ENCODE results near the gene CYP46A1.

The CYP46A1 gene

DNA sequence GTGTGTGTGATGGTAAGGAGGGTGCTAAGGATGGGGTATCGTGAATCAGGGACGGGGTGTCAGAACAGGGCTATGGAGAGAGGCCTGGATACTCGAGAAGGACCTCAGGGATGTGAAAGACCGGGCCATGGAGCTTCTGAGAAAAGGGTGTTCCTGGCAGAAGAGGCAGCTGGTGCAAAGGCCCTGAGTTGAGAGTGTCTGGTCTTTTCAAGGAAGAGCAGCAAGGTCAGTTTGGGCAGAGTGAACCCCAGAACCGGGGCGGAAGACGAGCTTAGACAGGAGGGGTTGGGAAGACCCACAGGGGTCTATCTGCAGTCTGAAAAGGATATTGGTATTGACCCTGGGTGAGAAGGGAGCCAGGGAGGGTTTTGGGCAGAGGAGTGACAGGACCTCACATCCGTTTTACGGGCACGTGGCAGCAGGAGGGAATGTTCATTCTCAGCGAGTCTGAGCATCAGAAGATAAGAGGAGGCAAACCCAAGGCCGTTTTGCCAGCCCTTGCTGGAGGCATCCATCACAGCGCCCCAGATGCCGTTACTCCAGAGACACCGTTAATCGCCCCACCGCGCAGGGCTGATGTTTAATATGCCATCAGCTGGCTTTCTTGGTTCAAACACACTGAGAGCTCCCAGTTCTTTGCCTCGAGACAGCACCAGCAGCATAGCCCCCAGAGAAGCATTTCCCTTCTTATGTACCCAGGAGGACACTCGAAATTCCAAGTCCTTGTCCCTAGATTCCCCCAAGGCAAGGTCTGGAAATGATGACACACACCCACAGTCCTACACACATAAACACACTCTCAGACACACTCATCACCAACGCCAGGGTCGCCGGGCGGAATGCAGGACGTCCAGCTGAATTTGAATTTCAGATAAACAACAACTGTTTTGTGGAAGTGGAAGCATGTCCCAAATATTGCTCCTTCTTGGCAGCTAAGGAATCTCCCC, 67.7 kb downstream of the CYP46A1 start:
- no peak for DNase-seq (ENCODE audit: low read depth)
- no peak for TF ChIP-seq CTCF (conservative IDR thresholded peaks at IDR 0.05; ENCODE audit: low read depth, low read length)
- H3K4me3 ChIP-seq (ENCODE audit: low read length), result no peak overlapping the region

- DNase-seq (ENCODE audit: low read depth), result no peak
- TF ChIP-seq CTCF (conservative IDR thresholded peaks at IDR 0.05; ENCODE audit: low read depth, low read length), result no peak
- no peak overlapping the region for H3K4me3 ChIP-seq (ENCODE audit: low read length)
These were observed 68.5 kb downstream of the CYP46A1 start for GRCh38 chr14:99752486-99753121.

DNA sequence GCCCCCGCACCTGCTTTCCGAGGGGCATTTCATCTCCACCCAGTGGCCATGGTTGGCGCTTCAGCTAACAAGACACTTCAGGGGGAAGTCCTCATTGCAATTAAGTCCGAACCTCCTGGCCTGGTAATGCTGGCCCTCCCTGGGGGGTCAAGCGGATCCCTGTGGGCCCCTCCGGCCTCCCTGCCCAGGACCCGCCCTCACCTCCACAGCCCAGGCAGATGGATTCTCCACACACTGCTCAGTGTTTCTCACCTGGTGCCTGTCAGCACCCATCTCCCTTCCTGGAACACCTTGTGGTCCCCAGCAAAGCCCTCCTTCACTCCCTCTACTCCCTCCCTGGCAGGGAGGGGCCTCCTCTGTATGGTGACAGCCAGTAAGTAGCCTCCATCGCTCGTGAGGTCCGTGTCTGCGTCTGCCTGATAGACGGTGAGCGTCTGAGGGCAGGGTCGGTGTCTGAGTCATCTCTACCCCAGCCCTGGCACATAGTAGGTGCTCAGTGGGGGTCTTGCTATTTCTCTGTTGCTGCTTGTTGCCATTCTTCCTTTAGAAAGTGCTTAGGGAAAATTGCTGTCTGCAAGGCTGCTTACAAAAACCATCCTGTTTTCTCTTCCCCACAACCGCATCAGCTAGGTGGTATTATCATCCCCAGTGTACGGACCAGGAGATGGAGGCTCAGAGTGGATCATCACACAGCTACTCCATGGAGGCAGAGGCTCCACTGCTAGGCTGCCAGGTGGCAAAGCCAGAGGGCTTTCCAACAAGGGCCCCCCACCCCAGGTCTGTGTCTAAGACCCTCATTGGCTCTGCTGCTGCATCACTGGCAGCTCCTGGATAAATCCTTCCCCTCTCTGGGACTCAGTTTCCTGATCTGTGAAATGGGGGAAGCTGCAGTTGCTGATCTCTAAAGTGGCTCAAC, 69.4 kb downstream of the CYP46A1 start:
- DNase-seq (ENCODE audit: low read depth), result no peak
- TF ChIP-seq CTCF (conservative IDR thresholded peaks at IDR 0.05; ENCODE audit: low read depth, low read length), result peak; percentile 27
- H3K4me3 ChIP-seq (ENCODE audit: low read length), result no peak overlapping the region

DNA sequence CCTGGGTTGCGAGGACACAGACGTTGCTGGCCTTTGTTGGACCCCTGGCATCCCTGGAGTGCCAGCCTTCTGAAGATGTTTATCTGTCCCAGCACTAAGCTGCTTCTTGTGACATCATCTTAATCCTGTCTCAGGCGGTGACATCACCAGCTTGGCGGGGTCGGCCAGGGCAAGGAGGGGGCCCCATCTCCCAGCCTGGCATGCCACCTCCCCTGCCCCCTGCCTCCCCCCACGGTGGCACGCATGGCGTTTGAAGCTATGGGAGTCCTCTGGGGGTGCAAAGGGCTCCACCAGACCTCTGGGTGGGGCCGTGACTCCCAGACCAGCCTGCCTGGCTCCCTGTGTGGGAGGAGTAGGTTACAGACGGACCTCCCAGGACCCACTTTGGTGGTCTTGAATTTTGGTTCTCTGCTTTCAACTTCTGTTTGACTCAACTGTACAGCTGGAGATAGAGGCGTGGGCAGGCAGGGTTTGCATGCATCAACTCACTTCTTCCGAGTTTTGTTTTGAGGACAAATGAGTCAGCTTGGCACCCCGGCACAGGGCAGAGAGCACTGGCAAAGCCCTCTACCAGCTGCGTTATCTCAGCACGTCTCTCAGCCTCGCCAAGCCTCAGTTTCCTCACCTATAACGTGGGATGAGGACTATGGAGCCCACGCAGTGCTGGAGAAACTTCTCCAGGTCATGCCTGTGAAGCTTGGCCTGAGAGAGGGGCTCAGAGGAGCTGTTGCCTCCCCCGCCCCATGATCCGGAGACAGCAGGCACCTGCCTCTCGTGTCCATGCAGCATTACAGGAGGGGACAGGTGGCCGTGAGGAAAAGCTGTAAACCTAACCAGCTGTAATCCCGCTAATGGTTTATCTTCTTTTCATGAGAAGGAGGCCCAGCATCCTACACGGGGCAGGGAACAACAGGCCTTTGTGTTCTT, 70.3 kb downstream of the CYP46A1 start:
- no peak for TF ChIP-seq CTCF (conservative IDR thresholded peaks at IDR 0.05; ENCODE audit: low read depth, low read length)
- peak; percentile 70 for DNase-seq (ENCODE audit: low read depth)
- H3K4me3 ChIP-seq (ENCODE audit: low read length), result no peak overlapping the region

GRCh38 chr14:99755068-99755405, 70.9 kb downstream of the CYP46A1 start:
- TF ChIP-seq CTCF (conservative IDR thresholded peaks at IDR 0.05; ENCODE audit: low read depth, low read length), result no peak
- no peak for DNase-seq (ENCODE audit: low read depth)
- no peak overlapping the region for H3K4me3 ChIP-seq (ENCODE audit: low read length)
